GM18519 (cell line): ENCODE results near the gene PGK1.
"Not testable (repeated sequence)": the region's sequence is repeated elsewhere in the genome, so short reads cannot be mapped to it uniquely, and the experiment has no call there.

Experiments
- ATAC-seq: cut with Tn5 transposase; IDR thresholded peaks from one replicate; pipeline ENCODE4 v1.9.1; 2021; ENCODE audit warnings: mild to moderate bottlenecking, moderate library complexity; ENCODE audit not compliant: unreplicated experiment, low FRiP score

Gene PGK1

GRCh38 chrX:78103623-78104446 is at the start of gene PGK1:
Gene PGK1, plus strand, starts transcription at chrX:78104248. Its CDS starts 93 bp downstream, at chrX:78104341.
- peak; percentile 90 for ATAC-seq

GRCh38 chrX:78063687-78064086 is 40.4 kb upstream of the PGK1 start:
- no peak for ATAC-seq

- ATAC-seq = no peak
Observed at GRCh38 chrX:78064152-78064551, 39.9 kb upstream of the PGK1 start.

GRCh38 chrX:78064698-78065601 is 39.1 kb upstream of the PGK1 start:
- ATAC-seq = peak; percentile 91

GRCh38 chrX:78066110-78066509 is 37.9 kb upstream of the PGK1 start:
- no peak for ATAC-seq

- no peak for ATAC-seq
Observed at GRCh38 chrX:78071331-78071730, 32.7 kb upstream of the PGK1 start.

GRCh38 chrX:78073147-78074077 is 30.6 kb upstream of the PGK1 start:
- not testable (repeated sequence) for ATAC-seq

GRCh38 chrX:78074088-78074487 is 30.0 kb upstream of the PGK1 start:
- no peak for ATAC-seq

GRCh38 chrX:78075787-78076389 is 28.2 kb upstream of the PGK1 start:
- ATAC-seq = no peak

- ATAC-seq = not testable (repeated sequence)
Observed at GRCh38 chrX:78081413-78081812, 22.6 kb upstream of the PGK1 start.

- peak; percentile 69 for ATAC-seq
Observed at GRCh38 chrX:78092296-78092695, 11.8 kb upstream of the PGK1 start.

GRCh38 chrX:78098108-78098507 is 5.9 kb upstream of the PGK1 start:
- no peak for ATAC-seq

GRCh38 chrX:78102091-78102490 is 2.0 kb upstream of the PGK1 start:
- no peak for ATAC-seq

GRCh38 chrX:78103001-78103622 is 936 bp upstream of the PGK1 start:
- no peak for ATAC-seq

GRCh38 chrX:78104447-78105176 is 564 bp downstream of the PGK1 start:
- peak; percentile 28 for ATAC-seq

GRCh38 chrX:78105944-78106650 is 2.0 kb downstream of the PGK1 start:
- ATAC-seq = no peak

GRCh38 chrX:78106651-78106986 is 2.6 kb downstream of the PGK1 start:
- no peak for ATAC-seq

GRCh38 chrX:78109458-78109857 is 5.4 kb downstream of the PGK1 start:
- no peak for ATAC-seq
